ENCODE measurements around the gene MED28.

The MED28 gene

GRCh38 chr4:17636696-17637622 is 22.5 kb downstream of the MED28 start:
- H3K9me2 ChIP-seq (replicated peaks; ENCODE audit: low read depth, low read length): no peaks in the 10 kb centered on the region
- no peak overlapping the region for H3K4me2 ChIP-seq (ENCODE audit: low read depth, low read length, poor library complexity, severe bottlenecking)
- no peaks in the 10 kb centered on the region for H3K4me1 ChIP-seq (ENCODE audit: insufficient read depth, low read length, poor library complexity, severe bottlenecking)
- no peaks in the 10 kb centered on the region for H3K79me2 ChIP-seq (ENCODE audit: insufficient read depth, low read length)
- H4K20me1 ChIP-seq (ENCODE audit: insufficient read depth, low read length, poor library complexity, severe bottlenecking): no peaks in the 10 kb centered on the region
- H3K4me3 ChIP-seq (ENCODE audit: low read length, poor library complexity, severe bottlenecking): no peak overlapping the region
- no peak overlapping the region for H3K9ac ChIP-seq (ENCODE audit: low read depth, low read length, poor library complexity, severe bottlenecking)
- H3K9me3 ChIP-seq (ENCODE audit: insufficient read depth, low read depth, low read length): no peaks in the 10 kb centered on the region
- no peaks in the 10 kb centered on the region; the same call in 1 of the 2 replicates for H3F3A ChIP-seq (ENCODE audit: low read depth)
- no peak overlapping the region for H2AFZ ChIP-seq (ENCODE audit: low read length)
- no peaks in the 10 kb centered on the region for H3K27me3 ChIP-seq (ENCODE audit: insufficient read depth, low read length, poor library complexity, severe bottlenecking)
- TF ChIP-seq EZH2phosphoT487 (IDR thresholded peaks at IDR 0.05; ENCODE audit: borderline replicate concordance) (no peak), CTCF (conservative IDR thresholded peaks at IDR 0.05; ENCODE audit: low read length) (peak; percentile 80)
- H3K36me3 ChIP-seq (ENCODE audit: insufficient read depth, low read length): peaks cover 27% of the 10 kb centered on the region; the same call in 1 of the 2 replicates

GRCh38 chr4:17639136-17639535 is 24.7 kb downstream of the MED28 start:
- H3K4me3 ChIP-seq (ENCODE audit: low read length, poor library complexity, severe bottlenecking): no peak overlapping the region
- H3K79me2 ChIP-seq (ENCODE audit: insufficient read depth, low read length): no peaks in the 10 kb centered on the region
- H3K9me2 ChIP-seq (replicated peaks; ENCODE audit: low read depth, low read length): no peaks in the 10 kb centered on the region
- H3K9me3 ChIP-seq (ENCODE audit: insufficient read depth, low read depth, low read length): no peaks in the 10 kb centered on the region
- H3K4me2 ChIP-seq (ENCODE audit: low read depth, low read length, poor library complexity, severe bottlenecking): no peak overlapping the region
- H3K27me3 ChIP-seq (ENCODE audit: insufficient read depth, low read length, poor library complexity, severe bottlenecking): no peaks in the 10 kb centered on the region
- peaks cover 8% of the 10 kb centered on the region; the same call in 1 of the 2 replicates for H3K36me3 ChIP-seq (ENCODE audit: insufficient read depth, low read length)
- no peak overlapping the region for H3K9ac ChIP-seq (ENCODE audit: low read depth, low read length, poor library complexity, severe bottlenecking)
- no peaks in the 10 kb centered on the region; the same call in 1 of the 2 replicates for H3F3A ChIP-seq (ENCODE audit: low read depth)
- TF ChIP-seq CTCF (conservative IDR thresholded peaks at IDR 0.05; ENCODE audit: low read length): no peak
- TF ChIP-seq EZH2phosphoT487 (IDR thresholded peaks at IDR 0.05; ENCODE audit: borderline replicate concordance): no peak
- no peak overlapping the region for H2AFZ ChIP-seq (ENCODE audit: low read length)
- no peaks in the 10 kb centered on the region for H4K20me1 ChIP-seq (ENCODE audit: insufficient read depth, low read length, poor library complexity, severe bottlenecking)
- no peaks in the 10 kb centered on the region for H3K4me1 ChIP-seq (ENCODE audit: insufficient read depth, low read length, poor library complexity, severe bottlenecking)

- Histone ChIP-seq H3K79me2 (ENCODE audit: insufficient read depth, low read length) (no peaks in the 10 kb centered on the region), H3K4me2 (ENCODE audit: low read depth, low read length, poor library complexity, severe bottlenecking) (no peak overlapping the region), H3F3A (ENCODE audit: low read depth) (no peaks in the 10 kb centered on the region), H3K27me3 (ENCODE audit: insufficient read depth, low read length, poor library complexity, severe bottlenecking) (no peaks in the 10 kb centered on the region), H3K4me3 (ENCODE audit: low read length, poor library complexity, severe bottlenecking) (no peak overlapping the region), H3K36me3 (ENCODE audit: insufficient read depth, low read length) (no peaks in the 10 kb centered on the region), H3K9me3 (ENCODE audit: insufficient read depth, low read depth, low read length) (no peaks in the 10 kb centered on the region), H3K9ac (ENCODE audit: low read depth, low read length, poor library complexity, severe bottlenecking) (no peak overlapping the region), H3K9me2 (replicated peaks; ENCODE audit: low read depth, low read length) (no peaks in the 10 kb centered on the region), H4K20me1 (ENCODE audit: insufficient read depth, low read length, poor library complexity, severe bottlenecking) (no peaks in the 10 kb centered on the region), H3K4me1 (ENCODE audit: insufficient read depth, low read length, poor library complexity, severe bottlenecking) (no peaks in the 10 kb centered on the region), H2AFZ (ENCODE audit: low read length) (no peak overlapping the region)
- TF ChIP-seq EZH2phosphoT487 (IDR thresholded peaks at IDR 0.05; ENCODE audit: borderline replicate concordance) (no peak), CTCF (conservative IDR thresholded peaks at IDR 0.05; ENCODE audit: low read length) (no peak)
Measured at GRCh38 chr4:17642398-17642783, 27.9 kb downstream of the MED28 start.
